Mesenteric fat pad (tissue), 1 donor: ENCODE results near the gene SH2D1B. TPM values are rescaled to one million over a fixed set of nuclear protein-coding genes. Genes with fewer than 3 reads are reported as not detected.

Experiments
- DNase-seq: peaks from one replicate; pipeline ENCODE4 v3.0.0-alpha.2; 2020; ENCODE audit warnings: low spot score
- total RNA-seq: library from RNA; stranded (reverse); fragmentation: NEBNext Ultra II Directional; extraction: Animal tissue kit (Norgen Biotek cat#: 25700); gene quantifications from one replicate; pipeline ENCODE4 v1.2.1, GENCODE V29; 2021
- donor health status: DM: yes; HTN: yes; CAD: no.

Gene SH2D1B
- total RNA-seq, 1 donor from 2014 or later: 0.61 TPM

DNA sequence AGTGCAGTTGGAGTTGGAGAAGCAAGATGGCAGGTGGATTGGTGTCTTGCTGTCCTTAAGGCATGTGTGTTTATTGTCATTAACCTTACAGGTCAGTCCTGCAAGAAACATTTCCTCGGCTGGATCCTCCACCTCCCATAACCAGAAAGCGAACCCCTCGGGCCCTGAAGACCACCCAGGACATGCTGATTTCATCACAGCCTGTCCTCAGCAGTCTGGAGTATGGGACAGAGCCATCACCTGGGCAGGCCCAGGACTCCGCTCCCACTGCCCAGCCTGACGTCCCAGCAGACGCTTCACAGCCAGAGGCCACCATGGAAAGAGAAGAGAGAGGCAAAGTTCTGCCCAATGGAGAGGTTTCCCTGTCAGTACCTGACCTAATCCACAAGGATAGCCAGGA lies 28.8 kb downstream of the SH2D1B start:
- DNase-seq: no peak

DNA sequence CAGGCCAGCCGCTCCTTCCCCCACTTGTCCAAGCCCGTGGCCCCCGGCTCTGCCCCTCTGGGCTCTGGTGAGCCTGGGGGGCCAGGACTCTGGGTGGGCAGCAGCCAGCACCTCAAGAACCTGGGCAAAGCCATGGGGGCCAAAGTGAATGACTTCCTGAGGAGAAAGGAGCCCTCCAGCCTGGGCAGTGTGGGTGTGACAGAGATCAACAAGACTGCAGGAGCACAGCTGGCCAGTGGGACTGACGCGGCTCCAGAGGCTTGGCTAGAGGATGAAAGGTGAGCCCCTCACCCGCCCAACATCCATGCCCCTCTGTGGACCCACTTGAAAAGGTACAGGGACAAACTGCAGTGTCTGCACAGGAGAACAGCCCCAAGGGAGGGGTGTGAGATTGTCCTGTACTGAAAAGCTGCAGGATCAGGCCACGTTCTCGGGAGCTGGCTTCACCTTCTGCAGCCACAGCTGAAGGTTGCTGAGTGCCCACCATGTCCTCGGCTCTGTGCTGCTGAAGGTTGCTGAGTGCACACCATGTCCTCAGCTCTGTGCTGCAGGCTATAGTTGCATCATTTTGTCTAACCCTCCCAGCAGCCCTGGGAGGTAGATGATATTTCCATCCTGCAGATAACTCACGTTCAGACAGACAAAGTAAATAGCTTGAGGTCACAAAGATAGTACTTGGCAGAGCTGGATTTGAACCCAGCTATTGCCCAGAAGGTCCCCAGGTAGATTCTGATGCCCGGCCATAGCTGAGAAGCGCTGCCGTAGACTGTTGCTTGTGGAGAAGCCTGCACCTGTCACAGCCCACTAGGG lies 29.8 kb downstream of the SH2D1B start:
- DNase-seq: peak; percentile 78

DNA sequence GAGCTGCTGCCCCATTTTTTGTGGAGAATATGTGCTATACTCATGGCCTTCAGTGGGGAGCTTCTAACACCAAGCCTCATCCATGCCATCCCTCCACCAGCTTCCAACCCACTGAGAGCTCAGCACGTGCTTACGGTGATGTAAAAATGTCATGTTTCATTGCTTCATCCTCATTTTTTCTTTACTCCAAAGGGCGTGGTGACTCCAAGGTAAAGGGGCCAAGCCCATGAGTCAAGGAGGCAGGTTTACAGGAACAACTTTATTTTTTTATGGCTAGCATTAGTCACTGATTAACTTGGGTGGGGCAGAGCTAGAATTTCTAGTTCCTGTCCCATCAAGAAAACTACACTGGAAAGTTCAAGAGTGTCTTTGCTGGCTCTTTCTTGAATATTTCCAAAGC lies 30.6 kb downstream of the SH2D1B start, which contains the start of gene C1orf226:
TSS of gene C1orf226 (plus strand) at position 346 of the 400 bp plus-strand sequence. CDS start 174 bp downstream, outside the sequence.
- no peak for DNase-seq

DNA sequence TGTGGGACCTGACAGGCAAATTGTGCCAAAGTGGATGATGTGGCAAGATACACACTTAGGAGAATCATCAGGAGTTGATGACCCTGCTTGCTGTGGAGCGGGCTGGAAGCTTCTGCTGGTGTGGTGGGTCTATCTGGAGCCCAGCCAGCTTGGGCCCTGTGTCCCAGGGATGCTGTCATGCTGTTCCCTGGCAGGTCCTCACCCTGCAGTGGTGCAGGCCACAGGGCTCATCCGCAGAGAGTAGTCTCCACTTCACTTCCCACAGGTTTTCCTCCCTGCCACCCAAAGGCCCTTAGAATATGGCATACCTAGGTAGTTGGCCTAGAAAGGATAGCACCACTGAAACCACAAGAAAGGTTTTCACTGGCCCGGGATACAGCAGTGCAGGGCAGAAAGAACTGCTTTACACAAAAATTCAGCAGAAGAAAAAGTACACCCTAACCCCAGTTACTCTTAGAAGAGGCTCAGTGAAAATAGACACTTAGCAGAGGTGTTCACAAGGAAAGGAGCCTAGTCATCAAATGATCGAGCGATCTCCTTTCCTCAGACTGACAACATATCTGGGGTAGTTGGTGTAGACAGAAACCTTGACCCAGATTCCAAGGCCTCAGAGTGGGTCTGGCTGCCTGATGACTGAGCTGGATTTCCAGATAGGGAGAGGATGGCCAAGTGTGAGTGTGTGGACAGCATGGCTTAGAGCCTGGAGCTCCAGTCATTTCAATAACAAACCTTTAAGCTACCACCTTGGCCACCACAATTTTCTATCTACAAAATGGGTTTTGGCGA lies 31.7 kb downstream of the SH2D1B start:
- DNase-seq: peak; percentile 65

DNA sequence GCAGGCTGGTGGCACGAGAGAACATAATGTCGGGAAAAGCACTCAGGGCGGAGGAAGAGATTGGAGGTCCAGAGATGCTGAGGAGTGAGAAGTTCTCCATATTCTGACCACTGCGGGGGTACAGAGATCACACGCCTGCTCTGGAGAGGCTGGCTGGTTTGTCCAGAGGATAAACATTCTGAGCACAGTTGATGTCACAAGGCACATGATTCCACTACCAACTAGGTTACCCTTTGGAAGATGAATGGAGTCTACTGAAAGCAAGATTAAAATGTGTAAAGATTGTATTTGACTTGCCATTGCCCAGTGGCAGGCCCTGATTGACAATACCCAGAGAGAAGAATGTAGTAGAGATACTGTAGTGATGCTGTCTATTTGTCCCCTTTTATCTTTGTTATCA lies 35.2 kb downstream of the SH2D1B start, which contains the start of gene SPATA46:
TSS of gene SPATA46 (minus strand) at position 164 of the 400 bp plus-strand sequence. CDS start at position 100, 64 bp downstream.
- peak; percentile 26 for DNase-seq

DNA sequence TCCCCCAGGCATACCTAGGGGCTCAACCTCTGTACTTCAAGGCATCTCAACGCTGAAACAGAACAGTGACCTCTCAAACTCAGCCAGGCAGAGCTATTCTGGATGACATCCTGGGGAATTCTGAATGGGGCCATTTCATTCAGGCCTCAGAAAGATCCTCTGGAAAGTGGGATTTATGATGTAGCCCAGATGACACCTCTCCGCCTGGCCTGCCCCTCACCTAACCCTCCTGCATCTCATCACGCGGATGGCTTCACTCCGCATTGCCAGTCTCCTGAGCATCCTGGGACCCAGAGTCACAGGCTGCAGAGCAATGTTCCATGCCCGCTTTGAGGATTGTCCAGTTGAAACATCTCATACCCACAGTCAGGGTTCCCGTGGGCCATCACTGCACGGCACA lies 36.5 kb downstream of the SH2D1B start:
- DNase-seq: peak; percentile 22

DNA sequence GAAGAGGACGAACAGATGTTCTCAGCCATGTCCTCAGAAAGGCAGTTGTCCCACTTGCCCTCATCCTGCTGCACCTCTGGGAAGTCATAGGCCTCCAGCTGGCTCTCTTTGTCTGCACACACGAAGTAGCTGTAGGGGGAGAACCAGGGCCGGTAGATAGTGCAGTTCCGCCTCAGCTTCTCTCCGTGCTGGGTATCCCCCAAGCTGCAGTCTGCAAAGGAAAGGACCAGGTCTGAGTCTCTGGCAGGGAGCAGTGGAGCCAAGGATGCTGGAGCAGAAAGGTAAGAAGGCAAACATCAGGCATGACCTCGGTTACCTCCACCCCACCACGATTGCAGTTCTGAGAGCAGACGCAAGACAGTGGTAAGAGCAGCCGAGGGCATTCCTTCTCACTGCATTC lies 37.5 kb downstream of the SH2D1B start:
- peak; percentile 76 for DNase-seq

DNA sequence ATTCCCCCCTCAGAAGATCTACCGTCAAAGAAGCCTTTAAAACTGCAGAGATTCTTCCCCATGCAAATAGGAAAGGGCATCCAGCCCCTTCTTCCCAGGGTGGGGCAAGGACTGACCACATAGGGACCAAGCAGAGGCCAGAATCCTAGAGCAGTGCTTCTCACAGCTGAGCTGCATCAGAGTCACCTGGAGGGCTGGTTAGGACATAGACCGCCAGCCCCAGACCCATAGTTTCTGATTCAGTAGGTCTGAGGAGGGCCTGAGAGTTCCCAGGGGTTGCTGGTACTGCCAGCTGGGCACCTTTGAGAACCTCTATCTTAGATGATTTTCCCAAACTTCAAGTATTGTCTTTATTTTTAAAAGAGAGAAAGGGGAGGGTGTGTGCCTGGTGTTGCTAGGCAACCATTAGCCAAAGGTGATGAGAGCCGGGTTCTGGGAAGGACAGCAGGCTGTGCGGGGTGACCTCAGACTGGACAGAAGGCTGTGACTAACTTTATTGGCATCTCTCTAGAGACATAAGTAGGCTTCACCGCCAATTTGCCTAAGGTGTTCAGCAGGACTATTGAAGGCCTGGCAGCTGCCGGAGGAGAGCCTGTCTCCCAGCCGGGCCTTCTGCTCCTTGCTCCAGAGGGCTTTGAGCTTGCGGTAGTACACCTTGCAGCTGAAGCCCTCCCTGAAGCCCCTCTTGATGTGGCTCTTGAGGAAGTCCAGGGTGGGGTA lies 38.2 kb downstream of the SH2D1B start:
- peak; percentile 81 for DNase-seq

DNA sequence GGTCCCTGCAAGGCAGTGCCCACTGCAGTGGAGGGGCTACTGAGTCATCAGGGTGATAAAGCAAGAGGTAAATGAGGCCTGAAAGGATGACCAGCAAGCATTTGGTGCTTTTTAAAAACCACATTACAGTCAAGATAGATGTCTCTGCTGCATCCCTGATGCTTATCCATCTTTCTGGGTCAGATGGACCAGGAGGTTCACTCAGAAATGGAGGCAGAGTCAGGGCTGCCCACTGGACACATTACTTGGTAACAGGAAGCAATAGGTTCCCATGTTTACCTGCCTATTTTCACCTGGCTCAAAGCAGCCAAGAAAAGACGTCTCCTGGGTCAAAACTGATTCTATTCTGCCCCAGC lies 38.9 kb downstream of the SH2D1B start:
- DNase-seq: no peak

DNA sequence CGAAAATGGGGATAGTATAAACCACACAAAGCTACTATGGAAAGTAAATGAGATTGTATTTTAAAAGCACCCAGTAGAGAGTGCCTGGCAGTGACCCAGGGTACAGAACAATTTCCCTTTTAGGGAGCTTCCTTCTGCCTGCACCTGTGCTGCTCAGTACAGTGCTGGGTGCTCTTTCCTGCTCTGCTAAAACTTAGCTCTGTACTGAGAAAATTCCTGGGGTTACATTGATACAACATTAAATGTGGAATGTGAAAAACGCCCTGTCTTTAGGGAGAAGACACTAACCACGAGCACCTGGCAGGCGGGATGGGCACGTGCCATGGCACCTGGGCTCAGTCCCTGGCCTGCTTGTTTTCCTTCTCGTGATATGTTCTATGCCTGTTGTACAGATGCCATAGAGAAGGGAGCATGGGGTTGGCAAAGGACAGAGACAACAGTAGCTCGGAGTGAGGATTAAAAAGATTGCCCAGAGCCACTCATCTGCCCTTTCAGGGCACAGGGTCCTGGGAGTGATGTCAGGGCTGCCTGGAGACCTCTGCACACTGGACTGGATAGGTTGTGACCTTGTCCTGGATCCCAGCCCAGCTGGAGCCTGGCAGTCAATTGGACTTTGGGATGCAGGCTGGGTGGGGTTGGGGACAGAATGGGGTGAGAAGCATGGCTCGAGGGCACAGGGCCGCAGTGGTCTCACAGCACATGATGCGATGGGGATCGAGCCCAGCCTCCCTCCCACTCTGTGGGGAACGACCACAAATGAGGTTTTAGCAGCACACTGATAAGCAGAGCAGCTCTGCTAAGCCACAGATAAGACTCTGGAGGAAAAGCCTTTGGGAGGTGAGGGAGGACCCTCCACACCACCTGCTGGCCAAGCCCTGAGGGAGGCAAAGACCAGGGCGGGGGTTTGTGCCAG lies 39.5 kb downstream of the SH2D1B start:
- DNase-seq: peak; percentile 76

DNA sequence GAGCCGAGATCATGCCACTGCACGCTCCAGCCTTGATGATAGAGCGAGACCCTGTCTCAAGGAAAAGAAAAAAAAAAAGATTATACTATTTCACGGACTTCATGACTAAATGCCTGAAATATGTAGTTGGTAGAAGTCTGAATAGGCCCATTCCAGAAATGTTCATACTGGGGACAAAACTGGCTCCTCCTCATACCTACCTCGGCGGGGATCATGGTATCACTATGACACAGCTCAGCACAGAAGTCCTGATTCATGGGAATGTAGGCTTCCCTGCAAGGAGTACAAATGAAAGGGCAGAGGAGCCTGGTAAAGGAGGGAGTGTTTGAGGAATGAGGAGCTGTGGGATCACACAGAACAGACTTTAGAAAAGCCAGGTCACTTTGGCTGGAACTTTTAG lies 40.3 kb downstream of the SH2D1B start:
- DNase-seq: no peak

DNA sequence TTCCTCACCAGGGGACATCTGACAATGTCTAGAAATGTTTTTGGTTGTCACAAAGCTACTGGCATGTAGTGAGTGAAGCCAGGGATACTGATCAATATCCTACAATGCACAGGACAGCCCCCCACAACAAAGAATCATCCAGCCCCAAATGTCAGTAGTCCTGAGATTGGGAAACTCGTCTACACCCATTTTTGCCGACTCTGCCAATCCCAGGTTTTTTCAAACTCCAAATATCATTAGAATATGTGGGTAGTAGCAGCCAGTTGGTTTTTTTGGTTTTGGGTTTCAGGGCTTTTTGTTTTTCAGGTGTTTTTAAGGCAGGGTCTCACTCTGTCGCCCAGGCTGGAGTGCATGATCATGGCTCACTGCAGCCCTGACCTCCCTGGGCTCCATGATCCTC lies 41.2 kb downstream of the SH2D1B start:
- no peak for DNase-seq

DNA sequence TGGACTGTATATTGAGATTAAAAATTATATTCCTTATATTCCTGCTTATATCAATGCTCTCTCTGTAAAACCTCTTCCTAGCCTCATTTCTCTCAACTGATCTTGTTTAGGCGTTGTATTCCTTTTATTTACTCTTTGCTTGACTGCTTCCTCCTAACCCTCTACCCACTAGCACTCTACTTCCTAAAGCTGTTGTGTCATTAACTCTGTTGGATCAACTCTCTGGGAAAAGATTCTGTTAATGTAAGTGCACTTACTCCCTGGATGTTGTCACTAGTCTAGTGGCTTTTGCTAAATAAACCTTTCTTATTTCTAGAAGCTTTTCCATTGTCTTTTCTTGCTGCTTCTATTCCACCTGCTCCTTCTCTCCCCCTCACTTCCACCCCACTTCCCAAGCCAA lies 41.8 kb downstream of the SH2D1B start:
- no peak for DNase-seq

DNA sequence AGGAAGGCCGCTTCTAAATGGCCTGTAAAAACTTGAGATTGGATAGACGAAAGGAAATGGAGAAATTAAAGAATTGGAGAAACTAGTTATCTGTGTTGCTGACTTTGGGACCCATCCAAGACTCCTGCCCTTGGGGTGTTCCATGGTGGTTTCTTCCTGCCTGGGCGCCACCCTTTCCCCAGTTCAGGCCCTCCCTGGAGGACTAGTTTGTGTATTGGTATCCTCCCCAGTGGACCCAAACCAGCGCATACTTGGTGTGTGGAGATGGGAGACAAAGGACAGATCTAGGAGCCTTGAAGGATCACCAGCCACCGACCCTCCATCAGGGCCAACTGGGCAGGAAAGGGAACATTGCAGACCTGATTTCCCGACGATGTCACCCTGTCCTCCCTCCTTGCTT lies 42.4 kb downstream of the SH2D1B start:
- no peak for DNase-seq

DNA sequence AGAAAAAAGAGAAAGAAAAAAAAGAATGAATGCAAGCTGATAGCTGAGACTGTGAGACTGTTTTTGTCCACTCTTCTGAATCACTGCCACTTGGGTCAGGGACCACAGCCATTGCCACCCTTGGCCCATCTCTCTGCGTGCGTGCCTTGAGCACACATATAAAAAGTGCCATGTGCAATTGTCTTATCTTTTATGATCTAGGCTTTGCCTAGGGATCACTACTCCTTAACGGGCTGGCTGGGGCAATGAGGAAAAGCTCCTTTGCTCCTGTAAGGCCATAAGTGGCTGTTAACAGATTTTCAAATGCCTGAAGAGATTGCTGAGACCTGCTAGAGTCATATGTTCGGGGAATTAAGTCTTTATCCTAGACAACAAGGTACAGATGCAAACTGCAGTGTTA lies 43.5 kb downstream of the SH2D1B start:
- DNase-seq: no peak

DNA sequence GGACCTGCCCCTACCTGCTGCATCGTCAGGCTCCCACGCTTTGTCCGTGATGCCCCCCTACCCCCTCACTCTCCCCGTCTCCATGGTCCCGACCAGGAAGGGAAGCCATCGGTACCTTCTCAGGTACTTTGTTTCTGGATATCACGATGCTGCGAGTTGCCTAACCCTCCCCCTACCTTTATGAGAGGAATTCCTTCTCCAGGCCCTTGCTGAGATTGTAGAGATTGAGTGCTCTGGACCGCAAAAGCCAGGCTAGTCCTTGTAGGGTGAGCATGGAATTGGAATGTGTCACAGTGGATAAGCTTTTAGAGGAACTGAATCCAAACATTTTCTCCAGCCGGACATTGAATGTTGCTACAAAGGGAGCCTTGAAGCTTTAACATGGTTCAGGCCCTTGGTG lies 44.2 kb downstream of the SH2D1B start:
- no peak for DNase-seq

DNA sequence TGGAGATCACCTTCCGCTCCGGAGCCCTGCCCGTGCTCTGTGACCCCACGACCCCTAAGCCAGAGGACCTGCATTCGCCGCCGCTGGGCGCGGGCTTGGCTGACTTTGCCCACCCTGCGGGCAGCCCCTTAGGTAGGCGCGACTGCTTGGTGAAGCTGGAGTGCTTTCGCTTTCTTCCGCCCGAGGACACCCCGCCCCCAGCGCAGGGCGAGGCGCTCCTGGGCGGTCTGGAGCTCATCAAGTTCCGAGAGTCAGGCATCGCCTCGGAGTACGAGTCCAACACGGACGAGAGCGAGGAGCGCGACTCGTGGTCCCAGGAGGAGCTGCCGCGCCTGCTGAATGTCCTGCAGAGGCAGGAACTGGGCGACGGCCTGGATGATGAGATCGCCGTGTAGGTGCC lies 44.9 kb downstream of the SH2D1B start:
- no peak for DNase-seq

DNA sequence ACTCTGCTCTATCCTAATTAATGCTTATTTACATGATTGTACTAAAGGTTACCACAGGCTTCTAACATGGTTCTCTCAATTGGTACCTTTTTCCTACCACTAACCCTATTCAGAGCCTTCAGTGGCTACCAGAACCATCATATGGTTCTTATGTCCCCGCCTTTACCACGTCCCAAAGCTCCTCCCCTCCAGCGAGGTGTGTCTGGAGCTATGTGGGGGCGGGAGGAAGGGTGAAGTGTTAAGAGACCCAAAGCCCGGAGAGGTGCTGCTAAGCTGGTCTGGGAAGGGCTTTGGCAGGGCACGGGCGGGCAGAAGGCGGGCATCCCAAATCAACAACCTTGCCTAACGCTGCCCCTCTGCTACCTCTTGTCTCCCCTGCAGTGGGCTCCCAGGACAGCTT lies 45.3 kb downstream of the SH2D1B start:
- no peak for DNase-seq

DNA sequence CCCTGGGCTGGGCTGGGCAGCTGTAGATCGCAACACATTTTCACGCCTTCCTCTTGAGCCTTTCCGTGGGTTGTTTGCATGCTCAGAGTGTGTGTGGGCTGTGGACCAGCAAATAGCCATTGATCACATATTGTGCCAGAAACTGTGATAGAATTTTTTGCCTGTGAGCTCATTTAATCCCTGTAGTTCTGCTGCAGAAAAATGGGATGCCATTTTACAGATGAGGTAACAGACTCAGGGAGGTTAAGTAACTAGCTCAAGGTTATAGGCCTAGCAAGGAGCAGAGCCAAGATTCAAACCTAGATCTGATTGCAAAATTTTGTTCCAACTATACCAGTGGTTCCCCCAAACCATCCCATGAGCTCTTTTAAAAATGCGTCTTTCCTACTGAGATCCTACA lies 45.8 kb downstream of the SH2D1B start:
- DNase-seq: no peak

DNA sequence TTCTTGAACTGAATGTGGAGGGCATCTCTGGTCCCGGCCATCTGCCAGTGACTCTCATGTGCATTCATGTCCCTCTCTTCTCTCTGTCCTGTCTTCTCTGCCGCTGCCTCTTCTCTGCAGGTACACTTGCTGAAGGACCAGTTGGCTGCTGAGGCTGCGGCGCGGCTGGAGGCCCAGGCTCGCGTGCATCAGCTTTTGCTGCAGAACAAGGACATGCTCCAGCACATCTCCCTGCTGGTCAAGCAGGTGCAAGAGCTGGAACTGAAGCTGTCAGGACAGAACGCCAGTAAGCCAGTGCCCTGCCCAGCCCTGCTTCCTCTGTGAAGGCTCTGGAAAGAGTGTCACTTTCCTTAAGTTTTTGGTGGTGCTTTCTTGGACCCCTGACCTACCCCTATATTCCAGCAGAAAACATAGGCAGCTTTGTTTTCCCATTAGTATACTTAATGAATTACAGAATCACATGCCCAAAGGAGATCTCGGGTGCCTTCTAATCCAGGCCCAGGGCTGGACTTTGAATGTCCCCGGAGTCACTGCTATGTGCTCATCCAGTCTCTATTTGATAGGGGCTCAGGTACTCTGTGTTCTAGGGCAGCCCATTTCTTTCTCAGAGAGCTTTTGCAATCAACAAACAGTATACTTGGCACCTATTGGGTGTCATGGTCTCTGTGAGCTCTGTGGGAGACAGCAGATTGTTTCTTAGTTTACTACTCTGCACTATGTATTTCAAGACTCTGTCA lies 46.5 kb downstream of the SH2D1B start:
- DNase-seq: no peak
